SHP77 (cell line): Measurements from ENCODE around the gene RPL3.
A peak's percentile ranks its signal among the peaks of the same experiment; 100 is the strongest.
"Not testable (repeated sequence)": the region's sequence is repeated elsewhere in the genome, so short reads cannot be mapped to it uniquely, and the experiment has no call there.

Experiments used
- DNase-seq, 2 experiments: peaks; one replicate each; lab custom pipeline; 2025; lab: John Stamatoyannopoulos, UW

Gene RPL3

GRCh38 chr22:39351689-39352214, 32.3 kb upstream of the RPL3 start:
- no peak for DNase-seq

GRCh38 chr22:39350757-39351688, 31.6 kb upstream of the RPL3 start:
- DNase-seq = no peak

- DNase-seq = no peak
Measured at GRCh38 chr22:39349967-39350726, 30.7 kb upstream of the RPL3 start, which contains the start of gene SYNGR1. TSS of gene SYNGR1 (plus strand) at chr22:39349991. CDS start at chr22:39350011, 20 bp downstream.

GRCh38 chr22:39349506-39349966, 30.1 kb upstream of the RPL3 start:
- DNase-seq = peak in 1 of 2 experiments; percentile 47

GRCh38 chr22:39348909-39349505, 29.6 kb upstream of the RPL3 start:
- peak in 1 of 2 experiments; percentile 24 for DNase-seq

- no peak for DNase-seq
Measured at GRCh38 chr22:39345231-39345630, 25.8 kb upstream of the RPL3 start.

- DNase-seq = no peak
Measured at GRCh38 chr22:39344046-39344390, 24.6 kb upstream of the RPL3 start.

- DNase-seq = peak; percentile 48 to 67
Measured at GRCh38 chr22:39343259-39344045, 24.0 kb upstream of the RPL3 start.

- no peak for DNase-seq
Measured at GRCh38 chr22:39341179-39341578, 21.8 kb upstream of the RPL3 start.

GRCh38 chr22:39339775-39340174, 20.4 kb upstream of the RPL3 start:
- DNase-seq = not testable (repeated sequence)

- DNase-seq = no peak
Measured at GRCh38 chr22:39336411-39336810, 17.0 kb upstream of the RPL3 start.

GRCh38 chr22:39332441-39333064, 13.1 kb upstream of the RPL3 start:
- no peak for DNase-seq

- DNase-seq = not testable (repeated sequence)
Measured at GRCh38 chr22:39330553-39330952, 11.1 kb upstream of the RPL3 start.

- no peak for DNase-seq
Measured at GRCh38 chr22:39327995-39328754, 8.8 kb upstream of the RPL3 start.

GRCh38 chr22:39325392-39325932, 6.0 kb upstream of the RPL3 start:
- DNase-seq = no peak

- not testable (repeated sequence) for DNase-seq
Measured at GRCh38 chr22:39320616-39321029, 1.2 kb upstream of the RPL3 start.

- DNase-seq = no peak
Measured at GRCh38 chr22:39318507-39319283, 728 bp downstream of the RPL3 start.

- DNase-seq = no peak
Measured at GRCh38 chr22:39317775-39318506, 1.5 kb downstream of the RPL3 start.
